NCI-H187 treated with DMSO at 0.1 percent for 48 hours (cell line): Measurements from ENCODE around the gene STPG3.
"Not testable (repeated sequence)": the region's sequence is repeated elsewhere in the genome, so short reads cannot be mapped to it uniquely, and the experiment has no call there.

Experiments
- DNase-seq: peaks from one replicate; lab custom pipeline; 2025; lab: John Stamatoyannopoulos, UW

STPG3 gene

GRCh38 chr9:137234055-137234697 lies 16.9 kb upstream of the STPG3 start:
- no peak for DNase-seq

GRCh38 chr9:137234758-137235423 lies 16.2 kb upstream of the STPG3 start:
- DNase-seq = no peak

GRCh38 chr9:137235424-137236237 lies 15.5 kb upstream of the STPG3 start:
- no peak for DNase-seq

- no peak for DNase-seq
These were observed 14.7 kb upstream of the STPG3 start for GRCh38 chr9:137236238-137236935.

GRCh38 chr9:137236936-137237421 lies 14.1 kb upstream of the STPG3 start:
- DNase-seq = no peak

GRCh38 chr9:137237759-137238726 lies 13.0 kb upstream of the STPG3 start:
- DNase-seq = peak; percentile 7

- not testable (repeated sequence) for DNase-seq
These were observed 11.4 kb upstream of the STPG3 start for GRCh38 chr9:137239541-137240200.

- DNase-seq = no peak
These were observed 10.7 kb upstream of the STPG3 start for GRCh38 chr9:137240318-137240840.

- DNase-seq = peak; percentile 87
These were observed 10.1 kb upstream of the STPG3 start, which contains the start of gene TUBB4B for GRCh38 chr9:137240841-137241489. TUBB4B (plus strand) TSS chr9:137241287; CDS start chr9:137241361, 74 bp downstream.

GRCh38 chr9:137241490-137242268 lies 9.4 kb upstream of the STPG3 start:
- DNase-seq = no peak

- DNase-seq = no peak
These were observed 8.6 kb upstream of the STPG3 start for GRCh38 chr9:137242269-137243203.

- not testable (repeated sequence) for DNase-seq
These were observed 7.8 kb upstream of the STPG3 start for GRCh38 chr9:137243266-137243625.

GRCh38 chr9:137243626-137244485 lies 7.2 kb upstream of the STPG3 start:
- DNase-seq = no peak

GRCh38 chr9:137244486-137245449 lies 6.3 kb upstream of the STPG3 start:
- DNase-seq = no peak
